Measurements from ENCODE around the gene ZBTB5. TPM values are rescaled to one million over a fixed set of nuclear protein-coding genes. Genes with fewer than 3 reads are reported as not detected.
"Not testable (repeated sequence)": the region's sequence is repeated elsewhere in the genome, so short reads cannot be mapped to it uniquely, and the experiment has no call there.

Gene ZBTB5
- total RNA-seq, 2 donors from 2014 or later = 13.9 to 16.5 TPM

DNA sequence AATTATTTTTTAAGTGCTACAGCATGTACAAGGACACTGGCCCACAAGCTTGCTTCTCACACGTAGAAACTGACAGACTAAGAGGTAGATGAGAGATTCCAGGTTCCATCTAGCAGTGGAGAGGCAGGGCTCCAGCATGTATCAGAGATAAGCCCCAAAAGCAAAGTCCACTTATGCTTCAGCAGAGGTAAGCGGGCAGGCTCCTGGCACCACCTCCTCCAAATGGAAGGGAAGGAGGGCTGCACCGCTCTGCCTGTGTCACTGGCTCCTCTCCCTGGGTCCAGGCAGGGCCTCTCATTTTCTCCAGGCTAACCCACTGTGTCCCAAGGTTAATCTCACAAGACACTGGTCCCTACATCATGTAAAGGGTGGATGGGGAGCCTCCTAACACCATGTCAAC lies 26.9 kb downstream of the ZBTB5 start:
- no peak for ATAC-seq
- H3K27ac Mint-ChIP-seq = no peak overlapping the region

DNA sequence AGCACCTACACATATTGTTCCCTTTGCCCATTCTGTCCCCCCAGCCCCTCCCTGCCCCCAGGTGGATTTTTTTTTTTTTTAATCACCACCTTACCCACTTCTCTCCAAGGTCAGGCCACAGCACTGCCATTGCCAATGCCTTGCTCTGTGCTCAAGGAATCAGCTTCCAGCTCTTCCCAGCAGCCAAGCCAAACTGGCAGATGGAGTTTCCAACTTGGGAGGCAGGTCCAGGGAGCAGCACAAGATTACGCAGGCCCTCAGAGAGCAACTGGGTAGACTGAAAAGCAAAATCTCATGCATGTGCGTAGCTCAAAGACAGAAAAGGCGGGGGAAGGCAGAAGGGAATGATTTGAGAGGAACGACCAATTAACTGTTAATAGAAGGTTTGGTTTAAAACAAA lies 27.6 kb downstream of the ZBTB5 start:
- no peaks in the 10 kb centered on the region for H3K27me3 Mint-ChIP-seq
- H3K36me3 Mint-ChIP-seq (ENCODE audit: low read depth) = peaks cover 2% of the 10 kb centered on the region
- H3K9me3 ChIP-seq (ENCODE audit: control insufficient read depth, low read length, poor library complexity, severe bottlenecking) = no peaks in the 10 kb centered on the region
- ATAC-seq = no peak
- H3K4me3 Mint-ChIP-seq = no peak overlapping the region
- H3K27ac Mint-ChIP-seq = no peak overlapping the region
- no peak for DNase-seq
- H3K4me1 Mint-ChIP-seq = peaks cover 12% of the 10 kb centered on the region

More for the DNA sequence above, 26.9 kb downstream of the ZBTB5 start:
- no peak overlapping the region for H3K4me3 Mint-ChIP-seq
- H3K4me1 Mint-ChIP-seq = peaks cover 8% of the 10 kb centered on the region
- no peaks in the 10 kb centered on the region for H3K9me3 ChIP-seq (ENCODE audit: control insufficient read depth, low read length, poor library complexity, severe bottlenecking)
- H3K36me3 Mint-ChIP-seq (ENCODE audit: low read depth) = peaks cover 2% of the 10 kb centered on the region
- no peaks in the 10 kb centered on the region for H3K27me3 Mint-ChIP-seq
- no peak for DNase-seq

DNA sequence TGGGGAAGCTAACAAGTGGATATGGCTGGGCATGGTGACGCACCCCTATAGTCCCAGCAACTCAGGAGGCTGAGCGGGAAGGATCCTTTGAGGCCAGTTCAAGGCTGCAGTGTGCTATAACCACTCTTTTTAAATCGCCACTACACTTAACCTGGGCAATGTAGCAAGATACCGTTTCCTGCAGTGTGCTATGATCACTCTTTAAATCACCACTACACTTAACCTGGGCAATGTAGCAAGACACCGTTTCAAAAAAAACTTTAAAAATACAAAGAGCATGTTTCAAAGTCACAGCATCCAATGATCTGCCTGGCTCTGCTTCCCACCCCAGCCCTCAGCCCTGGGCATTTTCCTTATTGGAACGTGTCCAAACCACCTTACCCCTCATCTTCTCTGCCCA lies 28.2 kb downstream of the ZBTB5 start:
- no peak overlapping the region for H3K4me3 Mint-ChIP-seq
- no peaks in the 10 kb centered on the region for H3K36me3 Mint-ChIP-seq (ENCODE audit: low read depth)

DNA sequence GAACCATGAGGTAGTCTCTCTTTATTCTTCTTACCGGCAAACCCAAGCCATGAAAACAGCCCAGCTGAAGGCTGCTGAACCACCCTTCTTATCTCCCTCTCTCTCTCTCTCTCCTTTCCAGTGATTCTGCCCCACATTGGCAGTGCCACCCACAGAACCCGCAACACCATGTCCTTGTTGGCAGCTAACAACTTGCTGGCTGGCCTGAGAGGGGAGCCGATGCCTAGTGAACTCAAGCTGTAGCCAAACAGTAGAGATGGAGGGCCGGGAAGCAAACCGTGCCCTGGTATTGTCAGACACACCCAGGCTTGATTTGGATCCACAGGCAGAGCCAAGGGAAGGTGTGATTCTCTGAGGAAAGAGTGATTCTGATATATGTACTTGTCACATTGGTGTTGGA lies 28.7 kb downstream of the ZBTB5 start:
- Mint-ChIP-seq H3K4me1 (peaks cover 8% of the 10 kb centered on the region), H3K36me3 (ENCODE audit: low read depth) (no peaks in the 10 kb centered on the region), H3K4me3 (no peak overlapping the region), H3K27ac (peak overlapping the region; percentile 32), H3K27me3 (no peaks in the 10 kb centered on the region)
- ATAC-seq = no peak
- no peaks in the 10 kb centered on the region for H3K9me3 ChIP-seq (ENCODE audit: control insufficient read depth, low read length, poor library complexity, severe bottlenecking)
- no peak for DNase-seq

More for the DNA sequence above, 28.2 kb downstream of the ZBTB5 start:
- ATAC-seq = no peak
- DNase-seq = no peak
- Mint-ChIP-seq H3K27me3 (no peaks in the 10 kb centered on the region), H3K27ac (peak overlapping the region; percentile 32), H3K4me1 (peaks cover 9% of the 10 kb centered on the region)
- H3K9me3 ChIP-seq (ENCODE audit: control insufficient read depth, low read length, poor library complexity, severe bottlenecking) = no peaks in the 10 kb centered on the region

DNA sequence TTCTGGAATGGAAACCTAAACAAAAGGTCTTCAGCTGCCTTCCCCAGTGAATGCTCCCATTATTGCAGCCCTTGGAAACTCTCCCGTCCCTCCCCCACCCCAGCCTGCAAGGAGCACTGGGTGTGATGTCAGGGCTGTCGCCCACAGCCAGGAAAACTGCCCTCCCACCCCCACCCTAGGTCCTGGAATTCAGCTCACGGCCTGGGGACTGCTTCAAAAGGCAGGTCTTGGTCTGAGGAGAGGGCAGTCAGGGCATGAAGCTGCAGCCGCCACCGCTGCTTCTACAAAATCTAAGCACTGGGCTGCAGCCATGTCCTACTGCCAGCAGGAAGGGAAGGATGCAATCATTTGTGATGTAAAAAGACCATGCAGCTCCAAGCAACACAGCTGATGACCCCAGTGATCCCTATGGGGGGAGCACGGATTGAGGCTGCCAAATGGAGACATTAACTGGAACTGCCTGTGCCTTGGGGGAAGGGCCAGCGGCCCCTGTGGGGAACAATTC lies 31.3 kb downstream of the ZBTB5 start:
- no peaks in the 10 kb centered on the region for H3K36me3 Mint-ChIP-seq (ENCODE audit: low read depth)

DNA sequence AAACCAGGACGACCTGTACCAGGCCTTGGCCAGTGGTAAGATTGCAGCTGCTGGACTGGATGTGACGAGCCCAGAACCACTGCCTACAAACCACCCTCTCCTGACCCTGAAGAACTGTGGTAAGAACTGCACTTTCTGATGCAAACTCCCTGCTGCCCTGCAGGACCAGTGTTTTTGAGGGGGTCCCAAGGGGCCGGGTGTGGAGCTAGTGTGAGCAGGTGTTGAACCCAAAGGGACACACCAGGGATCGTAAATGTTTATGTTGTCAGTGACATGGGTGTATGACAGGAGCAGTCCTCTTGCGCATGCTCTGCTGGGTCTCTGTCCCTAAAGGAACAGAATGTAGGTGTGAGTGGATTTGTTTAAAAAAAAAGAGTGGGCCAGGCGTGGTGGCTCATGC lies 33.2 kb downstream of the ZBTB5 start:
- H3K27ac Mint-ChIP-seq = peak overlapping the region; percentile 9
- no peaks in the 10 kb centered on the region for H3K36me3 Mint-ChIP-seq (ENCODE audit: low read depth)
- no peaks in the 10 kb centered on the region for H3K27me3 Mint-ChIP-seq
- no peaks in the 10 kb centered on the region for H3K9me3 ChIP-seq (ENCODE audit: control insufficient read depth, low read length, poor library complexity, severe bottlenecking)
- DNase-seq (no peak), ATAC-seq (no peak)
- no peak overlapping the region for H3K4me3 Mint-ChIP-seq
- H3K4me1 Mint-ChIP-seq = peaks cover 3% of the 10 kb centered on the region

More for the DNA sequence above, 31.3 kb downstream of the ZBTB5 start:
- no peaks in the 10 kb centered on the region for H3K9me3 ChIP-seq (ENCODE audit: control insufficient read depth, low read length, poor library complexity, severe bottlenecking)
- Mint-ChIP-seq H3K27me3 (no peaks in the 10 kb centered on the region), H3K4me1 (peaks cover 5% of the 10 kb centered on the region), H3K4me3 (no peak overlapping the region), H3K27ac (no peak overlapping the region)
- ATAC-seq (no peak), DNase-seq (no peak)

DNA sequence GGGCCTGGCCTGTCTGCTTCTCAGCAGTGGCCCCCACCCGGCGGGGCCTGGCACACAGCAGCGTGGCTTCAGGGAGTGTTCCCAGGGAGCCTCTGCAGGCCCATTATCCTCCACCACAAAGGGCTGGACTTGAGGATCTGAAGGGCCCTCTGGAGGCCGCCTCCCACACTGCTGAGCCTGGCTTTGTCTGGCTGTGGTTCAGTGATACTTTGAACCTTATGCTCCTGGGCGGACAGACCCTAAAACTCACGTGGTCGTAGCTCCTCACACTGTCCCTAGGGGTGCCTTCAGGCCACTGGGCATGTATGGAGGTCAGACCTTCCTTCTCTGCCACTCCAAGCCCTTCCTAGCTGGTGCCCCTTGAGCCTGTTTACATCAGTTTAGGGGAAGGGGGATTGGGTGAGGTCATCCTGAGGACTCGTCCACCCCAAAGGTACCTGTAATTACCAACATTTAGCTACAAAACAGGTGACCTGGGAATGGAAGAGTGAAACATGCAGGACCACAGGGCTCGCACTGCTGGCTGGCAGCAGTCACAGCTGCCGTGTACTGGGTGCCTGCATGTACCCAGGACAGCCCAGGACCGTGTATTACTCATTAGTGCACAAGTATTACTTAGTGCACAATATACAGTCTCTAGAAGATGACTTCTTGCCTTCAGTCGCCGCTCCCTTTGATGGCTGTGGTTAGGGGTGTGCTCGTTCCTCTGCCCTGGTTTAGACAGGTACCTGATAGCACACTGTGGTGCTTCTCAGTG lies 34.2 kb downstream of the ZBTB5 start:
- no peaks in the 10 kb centered on the region for H3K9me3 ChIP-seq (ENCODE audit: control insufficient read depth, low read length, poor library complexity, severe bottlenecking)

DNA sequence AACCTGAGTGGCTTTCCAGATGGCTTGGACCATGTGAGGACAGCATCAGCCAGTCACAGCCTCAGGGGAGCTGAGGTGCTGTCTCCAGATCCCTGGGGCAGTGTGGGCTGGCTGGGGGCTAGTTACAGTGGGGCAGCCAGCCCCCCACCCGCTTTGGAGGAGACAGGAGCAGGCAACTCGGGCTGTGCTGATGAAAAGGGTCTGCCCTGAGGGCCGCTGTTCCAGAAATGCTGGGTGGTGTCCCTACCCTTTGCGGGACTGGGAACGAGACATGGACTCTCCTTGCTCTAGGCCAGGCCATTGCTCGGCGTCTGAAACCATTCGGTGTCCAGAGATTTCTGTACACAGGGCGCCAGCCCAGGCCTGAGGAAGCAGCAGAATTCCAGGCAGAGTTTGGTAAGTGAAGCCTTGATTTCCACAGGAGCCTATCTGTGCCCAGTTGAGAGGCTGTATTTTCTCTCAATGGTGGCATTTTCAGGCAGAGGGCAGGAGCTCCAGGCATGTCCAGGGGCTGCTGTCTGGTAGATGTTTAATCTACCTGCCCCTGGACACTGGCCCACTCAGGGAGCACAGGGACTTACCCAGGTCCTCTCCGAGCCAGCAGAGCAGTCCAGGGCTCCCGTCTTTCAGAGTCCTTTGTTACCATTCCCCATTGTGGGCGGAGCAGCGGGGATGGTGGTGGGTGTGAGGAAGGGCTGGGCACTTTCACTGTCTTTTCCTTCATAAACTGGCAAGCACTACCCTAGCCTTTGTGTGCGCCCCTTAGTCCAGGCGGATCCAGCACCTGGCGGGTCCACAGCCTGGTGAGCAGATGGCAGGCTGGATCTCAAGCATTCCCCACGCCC lies 35.6 kb downstream of the ZBTB5 start:
- H3K27ac Mint-ChIP-seq = no peak overlapping the region
- H3K27me3 Mint-ChIP-seq = no peaks in the 10 kb centered on the region
- H3K4me1 Mint-ChIP-seq = peaks cover 3% of the 10 kb centered on the region
- H3K4me3 Mint-ChIP-seq = no peak overlapping the region
- no peaks in the 10 kb centered on the region for H3K9me3 ChIP-seq (ENCODE audit: control insufficient read depth, low read length, poor library complexity, severe bottlenecking)
- no peaks in the 10 kb centered on the region for H3K36me3 Mint-ChIP-seq (ENCODE audit: low read depth)
- DNase-seq (no peak), ATAC-seq (no peak)

More for the DNA sequence above, 34.2 kb downstream of the ZBTB5 start:
- DNase-seq (no peak), ATAC-seq (no peak)
- Mint-ChIP-seq H3K4me3 (no peak overlapping the region), H3K36me3 (ENCODE audit: low read depth) (no peaks in the 10 kb centered on the region), H3K4me1 (peaks cover 3% of the 10 kb centered on the region), H3K27me3 (no peaks in the 10 kb centered on the region), H3K27ac (peak overlapping the region; percentile 9)

DNA sequence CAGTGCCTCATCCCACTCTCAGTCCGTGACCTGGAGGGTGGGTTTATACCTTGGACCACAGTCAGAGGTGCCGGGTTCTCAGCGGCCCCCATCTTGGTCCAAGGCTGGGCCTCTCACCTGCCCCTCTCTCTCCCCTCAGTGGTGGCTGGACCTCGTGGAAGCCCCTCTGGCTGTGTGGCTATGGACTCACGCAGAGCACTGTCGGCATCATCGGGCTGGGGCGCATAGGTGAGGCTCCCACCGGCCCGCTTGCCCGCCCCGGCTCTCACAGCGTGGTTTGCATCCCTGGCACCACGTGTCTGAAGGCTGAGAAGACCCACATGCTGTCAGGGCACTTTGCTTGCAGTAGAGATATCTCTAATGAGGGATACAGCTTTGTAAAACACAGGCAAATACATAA lies 36.9 kb downstream of the ZBTB5 start:
- Mint-ChIP-seq H3K27ac (no peak overlapping the region), H3K27me3 (no peaks in the 10 kb centered on the region), H3K4me1 (peaks cover 7% of the 10 kb centered on the region), H3K36me3 (ENCODE audit: low read depth) (no peaks in the 10 kb centered on the region), H3K4me3 (no peak overlapping the region)
- no peaks in the 10 kb centered on the region for H3K9me3 ChIP-seq (ENCODE audit: control insufficient read depth, low read length, poor library complexity, severe bottlenecking)
- no peak for DNase-seq
- no peak for ATAC-seq

DNA sequence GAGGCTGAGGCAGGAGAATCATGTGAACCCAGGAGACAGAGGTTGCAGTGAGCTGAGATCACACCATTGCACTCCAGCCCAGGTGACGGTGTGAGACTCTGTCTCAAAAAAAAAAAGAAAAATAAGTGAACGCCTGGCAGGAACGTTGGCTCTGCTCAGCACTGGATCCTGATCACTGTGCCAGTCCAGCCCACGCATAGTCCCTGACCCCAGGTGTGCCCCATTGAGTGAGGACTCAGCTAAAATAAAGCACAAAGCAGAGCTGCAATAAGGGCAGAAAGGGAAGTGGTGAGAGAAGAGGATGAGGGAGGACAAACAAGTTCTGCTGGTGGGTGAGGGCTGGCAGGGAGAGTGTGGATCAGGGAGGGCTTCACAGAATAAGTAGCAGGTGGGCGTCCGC lies 38.4 kb downstream of the ZBTB5 start:
- no peak overlapping the region for H3K4me3 Mint-ChIP-seq
- H3K36me3 Mint-ChIP-seq (ENCODE audit: low read depth) = no peaks in the 10 kb centered on the region
- H3K4me1 Mint-ChIP-seq = peaks cover 15% of the 10 kb centered on the region
- no peak for DNase-seq
- H3K27ac Mint-ChIP-seq = no peak overlapping the region
- H3K27me3 Mint-ChIP-seq = no peaks in the 10 kb centered on the region
- ATAC-seq = no peak
- H3K9me3 ChIP-seq (ENCODE audit: control insufficient read depth, low read length, poor library complexity, severe bottlenecking) = no peaks in the 10 kb centered on the region

DNA sequence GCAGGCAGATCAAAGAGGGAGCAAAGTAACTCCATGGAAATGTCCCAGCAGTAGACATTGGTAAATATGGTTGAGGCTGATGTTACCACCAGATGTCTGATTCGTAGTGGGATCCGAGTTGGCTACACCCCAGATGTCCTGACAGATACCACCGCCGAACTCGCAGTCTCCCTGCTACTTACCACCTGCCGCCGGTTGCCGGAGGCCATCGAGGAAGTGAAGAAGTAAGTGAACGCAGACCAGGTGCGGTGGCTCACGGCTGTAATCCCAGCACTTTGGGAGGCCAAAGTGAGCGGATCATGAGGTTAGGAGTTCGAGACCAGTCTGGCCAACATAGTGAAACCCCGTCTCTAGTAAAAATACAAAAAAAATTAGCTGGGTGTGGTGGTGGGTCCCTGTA lies 38.8 kb downstream of the ZBTB5 start:
- H3K36me3 Mint-ChIP-seq (ENCODE audit: low read depth); H3K27ac Mint-ChIP-seq; ATAC-seq; H3K9me3 ChIP-seq (ENCODE audit: control insufficient read depth, low read length, poor library complexity, severe bottlenecking); H3K27me3 Mint-ChIP-seq; DNase-seq: not testable (repeated sequence)
- Mint-ChIP-seq H3K4me1 (peaks cover 16% of the 10 kb centered on the region), H3K4me3 (peak overlapping the region; percentile 9)

DNA sequence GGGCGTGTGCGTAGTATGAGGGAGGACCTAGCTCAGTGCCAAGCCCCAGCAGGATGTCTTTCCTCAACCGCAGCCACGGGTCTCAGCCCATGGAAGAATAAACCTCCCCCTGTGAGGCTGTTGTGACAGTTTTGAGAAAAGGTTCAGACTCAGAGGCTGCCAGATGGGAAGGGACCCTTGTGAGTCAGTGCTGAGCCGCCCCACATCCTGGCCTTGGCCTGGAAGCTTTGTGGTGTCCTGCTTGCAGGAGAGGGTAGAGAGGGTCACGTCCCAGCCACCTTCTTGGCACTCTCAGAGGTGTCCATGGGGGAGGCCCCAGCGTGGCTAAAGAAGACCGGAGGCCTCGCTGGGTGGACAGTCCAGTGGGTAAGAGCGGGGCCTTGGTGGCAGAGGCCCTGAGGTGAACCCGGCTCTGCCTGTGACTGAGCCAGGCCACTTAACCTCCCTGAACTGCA lies 39.9 kb downstream of the ZBTB5 start:
- no peak for ATAC-seq
- H3K9me3 ChIP-seq (ENCODE audit: control insufficient read depth, low read length, poor library complexity, severe bottlenecking) = no peaks in the 10 kb centered on the region
- Mint-ChIP-seq H3K4me3 (no peak overlapping the region), H3K4me1 (peaks cover 16% of the 10 kb centered on the region), H3K27me3 (no peaks in the 10 kb centered on the region), H3K36me3 (ENCODE audit: low read depth) (no peaks in the 10 kb centered on the region), H3K27ac (peak overlapping the region; percentile 66)
- DNase-seq = no peak

DNA sequence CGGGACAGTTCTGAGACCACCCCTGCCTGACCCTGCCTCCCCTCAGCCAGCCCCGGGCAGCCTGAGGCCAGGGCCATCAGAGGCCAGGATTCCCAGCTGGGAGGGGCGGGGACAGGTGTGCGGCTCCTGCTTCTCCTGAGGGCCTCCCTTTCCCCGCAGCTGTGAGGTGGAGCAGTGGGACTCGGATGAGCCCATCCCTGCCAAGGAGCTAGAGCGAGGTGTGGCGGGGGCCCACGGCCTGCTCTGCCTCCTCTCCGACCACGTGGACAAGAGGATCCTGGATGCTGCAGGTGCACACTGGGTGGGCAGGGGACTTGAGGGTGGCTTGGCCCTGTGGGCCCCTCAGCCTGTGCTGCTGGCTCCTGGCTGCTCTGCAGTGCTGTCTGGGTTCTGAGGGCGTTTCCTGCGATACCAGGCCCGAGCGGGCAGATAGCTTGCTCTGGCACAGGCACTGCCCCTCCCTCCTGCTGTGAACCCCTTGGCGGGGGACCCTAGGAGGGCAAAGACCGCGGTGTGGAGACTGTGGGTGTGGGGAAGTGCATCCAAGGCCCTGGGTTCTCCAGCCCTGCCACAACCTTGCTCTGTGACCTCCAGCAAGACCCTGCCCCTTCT lies 40.5 kb downstream of the ZBTB5 start:
- DNase-seq (no peak), ATAC-seq (no peak)
- no peaks in the 10 kb centered on the region for H3K27me3 Mint-ChIP-seq
- H3K4me3 Mint-ChIP-seq = no peak overlapping the region
- H3K4me1 Mint-ChIP-seq = peaks cover 16% of the 10 kb centered on the region
- no peak overlapping the region for H3K27ac Mint-ChIP-seq
- no peaks in the 10 kb centered on the region for H3K9me3 ChIP-seq (ENCODE audit: control insufficient read depth, low read length, poor library complexity, severe bottlenecking)
- H3K36me3 Mint-ChIP-seq (ENCODE audit: low read depth) = no peaks in the 10 kb centered on the region
